ENCODE data around the gene NOS3. TPM values are rescaled to one million over a fixed set of nuclear protein-coding genes. Genes with fewer than 3 reads are reported as not detected.

Gene NOS3
- total RNA-seq, 1 donor from 2014 or later, result 1.0 TPM

GRCh38 chr7:150962553-150963399 lies 28.0 kb upstream of the NOS3 start:
- H3K36me3 ChIP-seq (ENCODE audit: control insufficient read depth, insufficient read depth, low read length), result no peaks in the 10 kb centered on the region
- H3K4me3 ChIP-seq (ENCODE audit: low read depth, low read length), result no peak overlapping the region
- peaks cover 50% of the 10 kb centered on the region for H3K27me3 ChIP-seq (ENCODE audit: control insufficient read depth, insufficient read depth, low read length)
- DNase-seq (ENCODE audit: low read depth), result no peak
- TF ChIP-seq, protein P1, sequence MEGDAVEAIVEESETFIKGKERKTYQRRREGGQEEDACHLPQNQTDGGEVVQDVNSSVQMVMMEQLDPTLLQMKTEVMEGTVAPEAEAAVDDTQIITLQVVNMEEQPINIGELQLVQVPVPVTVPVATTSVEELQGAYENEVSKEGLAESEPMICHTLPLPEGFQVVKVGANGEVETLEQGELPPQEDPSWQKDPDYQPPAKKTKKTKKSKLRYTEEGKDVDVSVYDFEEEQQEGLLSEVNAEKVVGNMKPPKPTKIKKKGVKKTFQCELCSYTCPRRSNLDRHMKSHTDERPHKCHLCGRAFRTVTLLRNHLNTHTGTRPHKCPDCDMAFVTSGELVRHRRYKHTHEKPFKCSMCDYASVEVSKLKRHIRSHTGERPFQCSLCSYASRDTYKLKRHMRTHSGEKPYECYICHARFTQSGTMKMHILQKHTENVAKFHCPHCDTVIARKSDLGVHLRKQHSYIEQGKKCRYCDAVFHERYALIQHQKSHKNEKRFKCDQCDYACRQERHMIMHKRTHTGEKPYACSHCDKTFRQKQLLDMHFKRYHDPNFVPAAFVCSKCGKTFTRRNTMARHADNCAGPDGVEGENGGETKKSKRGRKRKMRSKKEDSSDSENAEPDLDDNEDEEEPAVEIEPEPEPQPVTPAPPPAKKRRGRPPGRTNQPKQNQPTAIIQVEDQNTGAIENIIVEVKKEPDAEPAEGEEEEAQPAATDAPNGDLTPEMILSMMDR (IDR thresholded peaks at IDR 0.05; ENCODE audit: insufficient read depth, low read length, poor library complexity, severe bottlenecking), result peak; percentile 95

GRCh38 chr7:150963707-150964559 lies 26.9 kb upstream of the NOS3 start:
- DNase-seq (ENCODE audit: low read depth), result no peak
- peaks cover 58% of the 10 kb centered on the region for H3K27me3 ChIP-seq (ENCODE audit: control insufficient read depth, insufficient read depth, low read length)
- no peaks in the 10 kb centered on the region for H3K36me3 ChIP-seq (ENCODE audit: control insufficient read depth, insufficient read depth, low read length)
- H3K4me3 ChIP-seq (ENCODE audit: low read depth, low read length), result no peak overlapping the region
- TF ChIP-seq, protein P1 (IDR thresholded peaks at IDR 0.05; ENCODE audit: insufficient read depth, low read length, poor library complexity, severe bottlenecking), result no peak

GRCh38 chr7:150964593-150965111 lies 26.2 kb upstream of the NOS3 start:
- no peak for DNase-seq (ENCODE audit: low read depth)
- no peaks in the 10 kb centered on the region for H3K36me3 ChIP-seq (ENCODE audit: control insufficient read depth, insufficient read depth, low read length)
- TF ChIP-seq, protein P1 (IDR thresholded peaks at IDR 0.05; ENCODE audit: insufficient read depth, low read length, poor library complexity, severe bottlenecking), result no peak
- H3K27me3 ChIP-seq (ENCODE audit: control insufficient read depth, insufficient read depth, low read length), result peaks cover 58% of the 10 kb centered on the region
- H3K4me3 ChIP-seq (ENCODE audit: low read depth, low read length), result no peak overlapping the region

DNA sequence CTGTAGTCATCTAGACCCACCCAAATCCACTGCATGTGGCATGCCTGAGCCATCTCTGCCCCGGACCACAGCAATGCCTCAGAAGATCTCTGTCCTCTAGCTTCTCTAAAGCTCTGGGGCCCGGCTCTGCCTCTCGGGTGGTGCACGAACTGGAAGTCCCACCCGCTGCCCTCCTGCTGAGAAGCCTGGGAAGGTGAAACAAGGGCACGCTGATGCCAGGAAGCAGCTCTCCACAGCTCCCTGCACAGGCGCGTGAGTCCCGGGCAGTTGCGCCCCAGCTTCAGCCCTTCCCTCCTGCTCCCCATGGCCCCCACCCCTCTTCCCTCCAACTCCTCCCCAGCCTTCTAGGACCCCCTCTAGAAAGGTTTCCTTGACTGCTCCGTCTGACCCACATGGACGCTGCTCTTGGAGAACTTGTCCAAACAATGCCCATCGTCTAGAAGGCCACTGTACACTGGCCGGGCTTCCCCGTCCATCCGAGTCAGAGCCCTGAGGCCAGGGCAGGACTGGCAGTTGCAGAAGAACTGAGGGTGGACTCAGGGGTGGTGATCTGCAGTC lies 25.5 kb upstream of the NOS3 start:
- TF ChIP-seq, protein P1 (IDR thresholded peaks at IDR 0.05; ENCODE audit: insufficient read depth, low read length, poor library complexity, severe bottlenecking), result no peak
- no peak overlapping the region for H3K4me3 ChIP-seq (ENCODE audit: low read depth, low read length)
- peaks cover 61% of the 10 kb centered on the region for H3K27me3 ChIP-seq (ENCODE audit: control insufficient read depth, insufficient read depth, low read length)
- H3K36me3 ChIP-seq (ENCODE audit: control insufficient read depth, insufficient read depth, low read length), result no peaks in the 10 kb centered on the region
- DNase-seq (ENCODE audit: low read depth), result no peak

DNA sequence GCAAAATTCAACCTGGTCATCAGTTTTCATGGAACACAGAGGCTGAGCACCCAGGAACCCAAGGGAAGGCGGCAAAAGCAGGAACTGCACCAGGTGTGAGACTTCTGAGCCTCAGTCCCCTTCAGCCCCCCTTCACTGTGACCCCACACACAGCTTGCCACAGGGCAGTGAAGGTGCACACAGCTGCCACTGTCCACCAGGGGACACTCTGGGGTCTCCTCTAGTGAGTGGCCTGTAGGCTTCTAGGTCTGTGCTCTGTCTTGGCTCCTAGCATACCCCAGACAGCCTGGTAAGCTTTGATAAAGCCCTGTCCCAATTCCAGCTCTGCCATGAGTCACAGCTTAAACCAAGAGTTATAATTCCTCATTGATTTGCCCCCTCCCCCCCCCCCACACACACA lies 24.8 kb upstream of the NOS3 start:
- Histone ChIP-seq H3K4me3 (ENCODE audit: low read depth, low read length) (no peak overlapping the region), H3K27me3 (ENCODE audit: control insufficient read depth, insufficient read depth, low read length) (peaks cover 65% of the 10 kb centered on the region), H3K36me3 (ENCODE audit: control insufficient read depth, insufficient read depth, low read length) (no peaks in the 10 kb centered on the region)
- DNase-seq (ENCODE audit: low read depth), result no peak
- TF ChIP-seq, protein P1 (IDR thresholded peaks at IDR 0.05; ENCODE audit: insufficient read depth, low read length, poor library complexity, severe bottlenecking), result peak; percentile 12

Measured in kidney epithelial cell (primary cell).